Cerebellar cortex (tissue), 1 donor: ENCODE results near the gene EBNA1BP2.
"Not testable (repeated sequence)": the region's sequence is repeated elsewhere in the genome, so short reads cannot be mapped to it uniquely, and the experiment has no call there.

Experiments used
- DNase-seq: peaks from one replicate; pipeline ENCODE4 v3.0.0-alpha.2; 2015; ENCODE audit warnings: low spot score

The EBNA1BP2 gene

GRCh38 chr1:43119928-43120586 lies 52.0 kb downstream of the EBNA1BP2 start:
- DNase-seq = not testable (repeated sequence)
